ENCODE results near the gene PLXNA4. TPM values are rescaled to one million over a fixed set of nuclear protein-coding genes. Genes with fewer than 3 reads are reported as not detected.
"Not testable (repeated sequence)": the region's sequence is repeated elsewhere in the genome, so short reads cannot be mapped to it uniquely, and the experiment has no call there.

Gene PLXNA4
- polyA plus RNA-seq, 4 donors = 10.5 to 15.5 (median 12.5) TPM

DNA sequence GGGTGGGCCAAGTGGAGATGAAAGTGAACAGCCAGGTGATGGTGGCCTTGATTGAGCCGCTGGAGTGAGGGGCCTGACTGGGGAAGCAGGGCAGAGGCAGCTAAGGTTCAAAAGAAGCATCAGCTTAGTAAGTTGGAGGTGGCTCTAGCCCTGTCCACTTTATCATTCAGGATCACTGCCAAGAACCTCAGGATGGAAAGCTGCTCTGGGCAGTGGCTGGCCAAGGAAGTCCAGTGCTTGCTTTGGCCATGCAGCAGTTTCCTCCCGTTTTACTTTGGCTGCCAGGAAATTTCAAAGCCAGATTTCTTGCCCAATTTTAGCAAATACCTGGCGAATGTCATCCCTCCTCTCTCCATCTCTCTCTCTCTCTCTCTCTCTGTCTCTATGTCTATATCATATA, 384.9 kb downstream of the PLXNA4 start:
- DNase-seq (ENCODE audit: low read depth in 4 of 4, low spot score in 2 of 4) = no peak

GRCh38 chr7:132190683-132191082, 385.6 kb downstream of the PLXNA4 start:
- no peak for DNase-seq (ENCODE audit: low read depth in 4 of 4, low spot score in 2 of 4)

GRCh38 chr7:132189881-132190280, 386.4 kb downstream of the PLXNA4 start:
- no peak for DNase-seq (ENCODE audit: low read depth in 4 of 4, low spot score in 2 of 4)

- DNase-seq (ENCODE audit: low read depth in 4 of 4, low spot score in 2 of 4) = peak in 1 of 4 donors; percentile 2
Measured at GRCh38 chr7:132187869-132188789, 388.1 kb downstream of the PLXNA4 start.

- DNase-seq (ENCODE audit: low read depth in 4 of 4, low spot score in 2 of 4) = no peak
Measured at GRCh38 chr7:132187391-132187790, 388.9 kb downstream of the PLXNA4 start.

GRCh38 chr7:132185150-132185549, 391.1 kb downstream of the PLXNA4 start:
- DNase-seq (ENCODE audit: low read depth in 4 of 4, low spot score in 2 of 4) = no peak

GRCh38 chr7:132183781-132184380, 392.4 kb downstream of the PLXNA4 start:
- DNase-seq (ENCODE audit: low read depth in 4 of 4, low spot score in 2 of 4) = no peak

DNA sequence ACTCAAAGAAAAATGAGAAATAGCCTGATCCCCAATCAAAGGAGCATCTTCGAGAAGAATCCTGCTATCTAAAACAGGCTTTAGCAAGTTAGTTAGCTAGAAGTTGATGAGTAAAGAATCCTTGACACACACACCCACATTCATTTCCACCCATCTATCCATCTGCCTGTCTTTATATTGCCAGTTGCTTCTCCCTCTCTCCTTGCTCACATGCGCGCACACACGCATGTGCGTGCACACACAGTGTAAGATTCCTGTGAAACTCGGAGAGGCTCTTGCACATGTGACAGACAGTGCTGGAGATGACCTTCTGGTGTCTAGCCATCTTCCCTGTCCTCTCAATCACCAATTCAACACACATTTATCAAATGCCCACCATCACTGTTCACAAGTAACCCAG, 393.3 kb downstream of the PLXNA4 start:
- no peak for DNase-seq (ENCODE audit: low read depth in 4 of 4, low spot score in 2 of 4)

DNA sequence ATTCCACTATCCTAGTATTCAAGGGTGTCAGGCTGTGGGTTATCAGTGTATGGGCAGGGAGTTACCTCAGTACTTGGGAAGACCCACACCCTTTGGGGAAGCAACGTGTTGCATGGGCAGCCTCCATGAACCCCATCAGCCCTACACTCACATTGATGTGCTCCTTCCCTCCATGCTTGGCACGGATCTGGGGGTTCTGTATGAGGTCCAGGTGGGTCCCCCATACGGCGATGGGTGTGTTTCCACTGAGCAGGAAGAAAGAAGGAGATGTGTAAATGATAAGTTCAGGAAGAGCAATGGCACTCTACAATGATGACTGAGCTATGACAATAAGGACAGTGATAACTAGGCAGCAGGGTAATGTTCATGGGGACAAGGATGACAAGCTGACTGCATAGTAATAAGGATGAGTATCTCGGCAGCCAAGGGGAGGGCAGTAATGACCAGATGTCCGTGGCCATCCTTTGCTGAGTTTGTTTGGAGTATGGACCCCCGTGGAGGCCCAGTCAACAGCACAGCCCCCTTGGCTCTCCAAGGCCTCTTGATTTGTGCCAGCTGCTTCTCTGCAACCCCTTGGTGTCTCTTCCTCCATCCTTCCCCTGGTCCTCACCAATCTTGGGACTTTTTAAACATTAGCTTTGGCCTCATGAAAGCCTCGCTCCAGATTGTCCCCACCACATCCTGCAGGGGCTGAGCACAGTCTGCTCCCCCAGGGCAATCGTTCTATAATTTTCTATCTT, 394.2 kb downstream of the PLXNA4 start:
- no peak for DNase-seq (ENCODE audit: low read depth in 4 of 4, low spot score in 2 of 4)

DNA sequence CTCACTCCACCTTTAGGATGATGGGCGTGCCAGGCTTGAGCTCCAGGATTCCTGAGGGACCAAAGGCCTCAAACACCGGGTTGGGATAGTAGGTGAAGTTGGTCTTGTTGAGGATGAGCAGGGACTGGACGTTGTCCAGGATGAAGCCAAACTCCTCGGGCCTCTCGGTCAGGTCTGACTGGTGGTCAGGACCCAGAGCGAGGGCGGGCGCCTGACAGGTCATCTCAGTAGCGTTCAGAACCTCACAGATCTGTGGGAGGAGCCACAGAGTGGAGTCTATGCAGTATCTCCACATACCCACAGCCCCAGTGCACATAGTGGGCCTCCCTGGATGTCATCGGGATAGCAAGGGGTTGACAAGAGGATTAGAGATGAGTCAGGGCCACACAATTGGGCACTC, 394.9 kb downstream of the PLXNA4 start:
- no peak for DNase-seq (ENCODE audit: low read depth in 4 of 4, low spot score in 2 of 4)

DNA sequence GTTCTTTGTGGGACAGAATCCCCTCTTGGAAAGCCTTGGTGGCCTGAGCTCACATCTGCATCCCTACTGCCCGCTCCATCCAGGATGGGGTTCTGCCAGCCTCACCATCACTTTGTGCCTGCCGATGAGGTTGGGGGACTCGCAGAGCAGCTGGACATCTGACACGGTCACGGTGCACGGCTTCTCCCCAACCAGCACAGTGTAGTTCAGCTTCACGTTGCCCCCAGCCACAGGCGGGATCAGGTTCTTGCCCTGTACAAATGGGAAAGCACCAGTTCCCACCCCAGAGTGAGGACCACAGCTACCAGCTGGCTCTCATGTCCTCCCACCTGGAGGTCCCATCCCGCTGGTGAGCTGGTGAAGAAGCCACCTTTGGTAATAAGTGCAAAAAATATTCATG, 395.8 kb downstream of the PLXNA4 start:
- no peak for DNase-seq (ENCODE audit: low read depth in 4 of 4, low spot score in 2 of 4)

DNA sequence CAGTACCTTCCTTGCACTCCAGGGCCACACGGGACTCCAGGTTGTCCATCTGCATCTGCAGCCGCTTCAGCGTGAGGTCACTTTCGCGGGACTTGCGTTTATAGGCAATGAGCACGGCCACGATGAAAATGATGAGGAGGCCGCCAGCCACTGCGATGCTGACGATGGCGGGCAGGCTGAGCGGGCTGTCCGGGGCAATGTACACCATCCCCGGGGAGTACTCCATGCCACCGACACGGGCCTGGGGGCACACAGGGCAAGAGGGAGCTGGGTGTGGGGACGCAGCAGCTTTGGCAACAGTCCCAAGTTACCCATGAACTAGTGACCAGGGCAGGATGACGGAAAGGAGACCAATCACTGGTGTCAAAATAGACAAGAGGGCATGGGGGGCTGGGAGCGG, 396.6 kb downstream of the PLXNA4 start:
- DNase-seq (ENCODE audit: low read depth in 4 of 4, low spot score in 2 of 4) = no peak

DNA sequence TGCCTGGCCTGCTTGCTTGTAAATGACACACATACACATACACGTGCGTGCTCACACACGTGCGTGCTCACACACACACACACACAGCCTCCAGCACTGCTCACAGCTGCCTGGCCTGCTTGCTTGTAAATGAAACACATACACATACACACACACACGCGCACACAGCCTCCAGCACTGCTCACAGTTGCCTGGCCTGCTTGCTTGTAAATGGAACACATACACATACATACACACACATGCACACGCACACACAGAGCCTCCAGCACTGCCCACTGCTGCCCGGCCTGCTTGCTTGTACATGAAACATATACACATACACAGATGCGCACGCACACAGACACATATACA, 397.2 kb downstream of the PLXNA4 start:
- DNase-seq (ENCODE audit: low read depth in 4 of 4, low spot score in 2 of 4) = no peak

DNA sequence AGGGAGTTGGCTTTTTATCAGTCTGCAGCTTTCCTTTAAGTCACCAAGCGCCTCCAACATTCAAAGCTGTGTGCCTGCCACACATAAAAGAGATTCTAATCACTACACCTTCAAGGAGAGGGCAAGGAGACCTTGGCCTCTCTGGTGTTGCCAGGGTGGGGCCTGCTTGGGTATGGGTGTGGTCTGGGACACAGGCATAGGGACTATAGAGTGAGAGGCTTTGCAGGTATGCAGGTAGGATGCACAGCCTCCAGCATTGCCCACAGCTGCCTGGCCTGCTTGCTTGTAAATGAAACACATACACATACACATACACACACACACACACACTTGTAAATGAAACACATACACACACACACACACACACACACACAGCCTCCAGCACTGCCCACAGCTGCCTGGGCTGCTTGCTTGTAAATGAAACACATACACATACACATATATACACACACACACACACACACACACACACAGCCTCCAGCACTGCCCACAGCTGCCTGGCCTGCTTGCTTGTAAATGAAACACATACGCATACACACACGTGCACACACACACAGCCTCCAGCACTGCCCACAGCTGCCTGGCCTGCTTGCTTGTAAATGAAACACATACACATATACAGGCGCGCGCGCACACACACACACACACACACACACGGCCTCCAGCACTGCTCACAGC, 397.7 kb downstream of the PLXNA4 start:
- DNase-seq (ENCODE audit: low read depth in 4 of 4, low spot score in 2 of 4) = not testable (repeated sequence)

DNA sequence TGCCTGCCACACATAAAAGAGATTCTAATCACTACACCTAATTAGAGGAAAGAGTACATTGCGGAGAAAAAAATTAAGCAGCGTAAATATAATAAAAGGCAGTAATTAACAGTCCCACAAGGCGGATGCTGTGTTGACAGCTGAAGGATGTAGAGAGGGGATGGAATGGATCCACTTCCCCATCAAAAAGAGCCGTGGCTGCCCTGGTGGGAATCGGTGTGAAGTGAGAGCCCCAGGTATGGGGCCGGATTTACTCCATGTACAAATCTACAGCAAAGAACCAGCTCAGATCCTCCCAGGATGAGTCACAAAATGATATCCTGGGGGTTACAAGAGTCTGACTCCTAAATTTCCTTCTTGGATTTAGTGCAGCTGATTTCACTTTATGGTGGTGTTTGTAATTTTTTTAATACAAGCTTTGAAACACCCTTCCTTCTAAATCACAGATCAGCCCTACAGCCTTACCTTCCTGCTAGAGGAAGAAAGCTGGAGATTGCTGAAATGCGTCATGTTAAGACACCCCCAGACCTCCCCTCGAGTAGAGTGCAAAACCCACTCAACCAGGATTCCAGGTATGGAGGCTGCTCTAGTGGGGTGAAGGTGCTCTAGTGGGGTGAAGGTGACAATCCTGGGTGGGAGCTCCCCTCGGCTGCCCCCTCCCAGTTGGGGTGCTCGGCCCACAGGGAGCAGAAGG, 398.4 kb downstream of the PLXNA4 start:
- no peak for DNase-seq (ENCODE audit: low read depth in 4 of 4, low spot score in 2 of 4)

- DNase-seq (ENCODE audit: low read depth in 4 of 4, low spot score in 2 of 4) = no peak
Measured at GRCh38 chr7:132176719-132177118, 399.6 kb downstream of the PLXNA4 start.

DNA sequence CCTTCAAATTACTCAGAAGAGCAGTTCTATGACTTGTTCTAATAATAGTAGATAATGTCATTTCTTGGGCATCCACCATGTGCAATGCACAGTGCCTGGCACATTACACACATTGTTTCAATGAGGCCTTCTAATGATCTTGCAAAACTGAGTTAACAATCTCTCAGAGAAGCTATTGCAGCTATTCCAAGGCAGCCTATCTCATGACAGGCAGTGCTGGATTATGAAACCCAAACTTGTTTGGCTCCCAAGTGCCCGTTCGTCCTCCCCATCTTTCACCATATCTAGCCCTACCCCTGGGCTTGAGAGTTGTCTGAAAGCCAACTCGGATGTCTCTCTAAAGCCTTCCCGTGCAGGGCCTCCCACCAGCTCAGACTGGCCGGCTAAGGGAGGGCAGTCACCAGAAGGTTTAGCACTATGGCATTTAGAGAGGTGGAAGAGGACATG, 405.1 kb downstream of the PLXNA4 start:
- no peak for DNase-seq (ENCODE audit: low read depth in 4 of 4, low spot score in 2 of 4)

- no peak for DNase-seq (ENCODE audit: low read depth in 4 of 4, low spot score in 2 of 4)
Measured at GRCh38 chr7:132169730-132170129, 406.5 kb downstream of the PLXNA4 start.

GRCh38 chr7:132168239-132168638, 408.0 kb downstream of the PLXNA4 start:
- DNase-seq (ENCODE audit: low read depth in 4 of 4, low spot score in 2 of 4) = no peak

DNA sequence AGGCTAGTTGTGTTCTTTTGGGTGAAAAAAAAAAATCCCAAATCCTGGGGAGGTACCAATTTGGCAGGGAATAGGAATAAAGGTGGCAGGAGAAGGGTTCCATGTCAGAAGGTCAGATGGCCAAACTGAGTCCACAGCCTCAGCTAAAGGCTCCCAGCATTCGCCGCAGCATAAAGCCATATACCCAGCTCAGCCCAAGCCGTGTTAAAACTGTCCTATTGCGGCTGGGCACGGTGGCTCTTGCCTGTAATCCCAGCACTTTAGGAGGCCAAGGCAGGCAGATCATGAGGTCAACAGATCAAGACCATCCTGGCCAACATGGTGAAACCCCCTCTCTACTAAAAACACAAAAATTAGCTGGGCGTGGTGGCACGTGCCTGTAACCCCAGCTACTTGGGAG, 410.6 kb downstream of the PLXNA4 start:
- not testable (repeated sequence) for DNase-seq (ENCODE audit: low read depth in 4 of 4, low spot score in 2 of 4)
